Endodermal cell (in vitro differentiated cells): ENCODE data around the gene PLXDC1. TPM values are rescaled to one million over a fixed set of nuclear protein-coding genes. Genes with fewer than 3 reads are reported as not detected.
A peak's percentile ranks its signal among the peaks of the same experiment; 100 is the strongest.

Experiments
- DNase-seq: peaks from one replicate; pipeline ENCODE4 v3.0.0-alpha.2; 2017
- H3K27ac ChIP-seq: 2 replicates; pipeline ENCODE4 v1.5.1; 2013; ENCODE audit warnings: mild to moderate bottlenecking, low read depth, low read length, moderate library complexity
- H3K27me3 ChIP-seq: 2 replicates; pipeline ENCODE4 v1.6.1; 2013; ENCODE audit warnings: mild to moderate bottlenecking, low read length, moderate library complexity; ENCODE audit not compliant: insufficient read depth, control insufficient read depth, poor library complexity, severe bottlenecking
- H3K36me3 ChIP-seq: 2 replicates; pipeline ENCODE4 v1.7.0; 2013; ENCODE audit warnings: mild to moderate bottlenecking, low read length, moderate library complexity; ENCODE audit not compliant: control insufficient read depth, insufficient read depth
- H3K4me1 ChIP-seq: one replicate; pipeline ENCODE4 v1.7.0; 2013; ENCODE audit warnings: low read length; ENCODE audit not compliant: control insufficient read depth, insufficient read depth
- H3K4me3 ChIP-seq: 2 replicates; pipeline ENCODE4 v1.5.1; 2013; ENCODE audit warnings: mild to moderate bottlenecking, low read length, moderate library complexity
- H3K9ac ChIP-seq: 2 replicates; pipeline ENCODE4 v1.6.1; 2013; ENCODE audit warnings: mild to moderate bottlenecking, low read length, moderate library complexity; ENCODE audit not compliant: poor library complexity, severe bottlenecking; ENCODE audit errors: extremely low read depth
- H3K9me3 ChIP-seq: 2 replicates; pipeline ENCODE4 v1.6.1; 2013; ENCODE audit warnings: mild to moderate bottlenecking, low read length, moderate library complexity; ENCODE audit not compliant: control insufficient read depth
- H3K27ac Mint-ChIP-seq: 2 replicates; pipeline ENCODE4 v1.8.0; 2020; ENCODE audit warnings: mixed read lengths
- H3K27me3 Mint-ChIP-seq: 2 replicates; pipeline ENCODE4 v1.8.0; 2021; ENCODE audit warnings: mild to moderate bottlenecking, mixed read lengths; ENCODE audit not compliant: insufficient read depth
- H3K36me3 Mint-ChIP-seq: 2 replicates; pipeline ENCODE4 v1.8.0; 2020; ENCODE audit warnings: low read depth, mixed read lengths
- H3K4me1 Mint-ChIP-seq: 2 replicates; pipeline ENCODE4 v1.8.0; 2020; ENCODE audit warnings: mixed read lengths
- H3K4me3 Mint-ChIP-seq: 2 replicates; pipeline ENCODE4 v1.8.0; 2020; ENCODE audit warnings: mild to moderate bottlenecking, moderate library complexity, mixed read lengths
- H3K9me3 Mint-ChIP-seq: 2 replicates; pipeline ENCODE4 v1.8.0; 2020; ENCODE audit warnings: mild to moderate bottlenecking, mixed read lengths
- CTCF ChIP-seq: fragments of 200-600 bp; sonication (generic); conservative IDR thresholded peaks from 2 replicates; pipeline ENCODE4 v1.5.0; 2021; ENCODE audit warnings: antibody characterized with exemption, mild to moderate bottlenecking
- WGBS, 2 experiments: methylation state at CpG; one replicate each; pipeline versions ENCODE4 v1.1.5 to v1.1.7; 2013; ENCODE audit warnings: missing lambda C conversion rate in 2 of 2, mixed read lengths in 1 of 2; ENCODE audit not compliant: insufficient coverage in 1 of 2, insufficient read length in 1 of 2; 5-methylcytosine and 5-hydroxymethylcytosine counted together
- total RNA-seq, 2 donors: library from RNA; stranded (reverse); fragmentation: NEBNext Ultra II Directional in 1 of 2; extraction: Animal tissue kit (Norgen Biotek cat#: 25700) in 1 of 2; gene quantifications; 2 replicates in 1 of 2; 3 replicates in 1 of 2; pipeline ENCODE4 v1.2.1, GENCODE V29; 2021

PLXDC1 gene
- total RNA-seq, 2 donors from 2014 or later = 9.0 TPM

DNA sequence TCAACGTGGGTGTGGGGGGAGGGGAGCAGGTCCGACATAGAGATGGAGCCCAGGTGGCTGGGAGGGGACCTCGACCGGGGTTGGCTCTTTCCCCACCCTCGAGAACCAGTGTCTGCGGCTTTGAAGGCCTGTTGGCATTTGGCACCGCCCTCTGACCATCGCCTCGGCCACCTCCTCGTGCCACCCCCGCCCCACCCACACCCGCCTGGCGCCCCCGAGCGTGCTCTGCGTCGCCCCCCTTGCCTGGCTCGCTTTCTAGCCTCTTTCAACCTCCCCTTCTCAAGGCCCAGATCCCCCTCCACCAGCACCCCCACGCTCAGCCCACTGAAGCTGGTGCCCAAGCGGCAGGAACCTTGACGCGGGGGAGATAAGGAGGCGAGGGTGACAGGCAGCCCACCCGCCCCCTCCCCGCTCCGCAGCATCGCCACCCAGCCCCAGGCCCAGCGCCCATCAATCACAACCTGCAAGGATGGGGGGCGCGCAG, 45.4 kb upstream of the PLXDC1 start:
- Histone ChIP-seq H3K9ac (no peak overlapping the region), H3K4me1 (no peaks in the 10 kb centered on the region), H3K4me3 (peak overlapping the region; percentile 79), H3K27me3 (no peaks in the 10 kb centered on the region), H3K36me3 (peaks cover 27% of the 10 kb centered on the region), H3K9me3 (no peaks in the 10 kb centered on the region), H3K27ac (no peak overlapping the region)
- peak; percentile 80 for DNase-seq
- TF ChIP-seq CTCF = no peak
- Mint-ChIP-seq H3K4me3 (peak overlapping the region; percentile 98), H3K36me3 (peaks cover 31% of the 10 kb centered on the region), H3K9me3 (no peaks in the 10 kb centered on the region), H3K27me3 (no peaks in the 10 kb centered on the region), H3K4me1 (peaks cover 33% of the 10 kb centered on the region), H3K27ac (no peak overlapping the region)
- 0 to 2% methylated on average over 4 to 30 of the region's 30 CpGs for WGBS, 2 experiments

DNA sequence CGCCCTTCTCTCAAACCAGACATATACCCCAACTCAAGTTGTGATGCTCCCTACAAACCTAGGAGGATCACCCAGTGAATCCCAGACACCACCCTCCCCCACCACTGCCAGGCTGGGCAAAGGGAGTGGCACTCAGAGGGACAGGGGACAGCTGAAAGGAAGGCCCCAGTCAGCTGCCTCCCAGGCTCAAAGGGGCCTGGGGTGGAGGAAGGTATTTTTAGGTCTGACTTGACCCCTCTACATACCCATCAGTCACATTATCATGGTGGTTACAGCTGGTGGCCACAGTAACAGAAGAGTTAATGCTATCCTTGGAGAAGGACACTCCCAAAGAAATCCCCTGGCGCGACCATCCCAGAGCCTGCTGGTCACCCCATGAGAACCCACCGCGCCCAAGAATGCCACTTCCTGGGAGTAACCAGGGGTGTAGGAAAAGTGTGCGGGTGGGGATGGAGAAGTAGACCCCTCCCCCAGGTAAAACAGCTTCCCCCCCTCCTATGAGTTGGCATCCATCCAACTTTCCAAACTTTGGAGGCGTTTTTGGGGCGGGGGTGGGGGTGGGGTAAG, 44.9 kb upstream of the PLXDC1 start:
- no peak overlapping the region for H3K27ac Mint-ChIP-seq
- no peak for DNase-seq

DNA sequence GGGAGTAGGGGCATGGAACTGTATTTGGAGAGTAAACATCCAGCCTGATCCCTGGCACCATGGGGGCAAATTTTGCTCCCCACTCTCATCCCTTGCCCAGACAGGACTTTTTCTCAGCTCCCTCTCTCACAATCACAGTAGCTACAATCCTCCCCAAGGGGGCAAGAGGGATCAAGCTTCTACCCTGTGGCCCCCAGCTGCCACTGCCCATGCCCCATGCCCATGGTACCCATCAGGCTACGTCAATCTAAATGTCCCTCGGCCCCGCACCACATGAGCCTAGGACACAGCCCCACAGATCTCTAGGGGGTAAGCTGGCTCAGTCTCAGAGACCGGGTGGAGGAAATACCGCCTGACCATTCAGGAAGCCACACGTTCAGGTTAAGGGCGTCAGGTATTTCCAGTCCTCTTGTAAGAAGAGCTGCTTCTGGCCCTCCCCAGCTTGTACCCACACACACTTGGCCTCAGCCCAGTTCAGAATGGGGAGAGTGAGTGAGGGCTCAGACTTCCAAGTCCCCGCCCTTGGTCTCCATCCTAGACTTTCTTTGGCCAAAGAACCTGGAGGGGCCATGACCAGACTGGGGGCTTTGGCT, 44.2 kb upstream of the PLXDC1 start:
- Histone ChIP-seq H3K4me3 (no peak overlapping the region), H3K36me3 (peaks cover 15% of the 10 kb centered on the region), H3K4me1 (no peaks in the 10 kb centered on the region), H3K9me3 (no peaks in the 10 kb centered on the region), H3K9ac (no peak overlapping the region), H3K27ac (no peak overlapping the region), H3K27me3 (no peaks in the 10 kb centered on the region)
- Mint-ChIP-seq H3K36me3 (peaks cover 22% of the 10 kb centered on the region), H3K27ac (no peak overlapping the region), H3K4me3 (peak overlapping the region; percentile 98), H3K27me3 (no peaks in the 10 kb centered on the region), H3K9me3 (no peaks in the 10 kb centered on the region), H3K4me1 (peaks cover 27% of the 10 kb centered on the region)
- DNase-seq = no peak
- TF ChIP-seq CTCF = no peak
- 90 to 92% methylated on average over 7 to 8 of the region's 8 CpGs for WGBS, 2 experiments

More for the DNA sequence above, 44.9 kb upstream of the PLXDC1 start:
- peaks cover 33% of the 10 kb centered on the region for H3K4me1 Mint-ChIP-seq
- Histone ChIP-seq H3K9me3 (no peaks in the 10 kb centered on the region), H3K4me1 (no peaks in the 10 kb centered on the region), H3K4me3 (peak overlapping the region; percentile 79), H3K27me3 (no peaks in the 10 kb centered on the region), H3K36me3 (peaks cover 22% of the 10 kb centered on the region), H3K27ac (no peak overlapping the region), H3K9ac (no peak overlapping the region)
- no peaks in the 10 kb centered on the region for H3K9me3 Mint-ChIP-seq
- peak overlapping the region; percentile 98 for H3K4me3 Mint-ChIP-seq
- WGBS, 2 experiments = 54% methylated on average over 6 of the region's 8 CpGs; no CpG with 5 or more reads in 1 of the 2 experiments
- no peak for TF ChIP-seq CTCF
- H3K27me3 Mint-ChIP-seq = no peaks in the 10 kb centered on the region
- H3K36me3 Mint-ChIP-seq = peaks cover 27% of the 10 kb centered on the region
